NCI-H345 (cell line): ENCODE results near the gene ASB6.

Source experiments
- DNase-seq: peaks from one replicate; lab custom pipeline; 2025; lab: John Stamatoyannopoulos, UW

Gene ASB6

DNA sequence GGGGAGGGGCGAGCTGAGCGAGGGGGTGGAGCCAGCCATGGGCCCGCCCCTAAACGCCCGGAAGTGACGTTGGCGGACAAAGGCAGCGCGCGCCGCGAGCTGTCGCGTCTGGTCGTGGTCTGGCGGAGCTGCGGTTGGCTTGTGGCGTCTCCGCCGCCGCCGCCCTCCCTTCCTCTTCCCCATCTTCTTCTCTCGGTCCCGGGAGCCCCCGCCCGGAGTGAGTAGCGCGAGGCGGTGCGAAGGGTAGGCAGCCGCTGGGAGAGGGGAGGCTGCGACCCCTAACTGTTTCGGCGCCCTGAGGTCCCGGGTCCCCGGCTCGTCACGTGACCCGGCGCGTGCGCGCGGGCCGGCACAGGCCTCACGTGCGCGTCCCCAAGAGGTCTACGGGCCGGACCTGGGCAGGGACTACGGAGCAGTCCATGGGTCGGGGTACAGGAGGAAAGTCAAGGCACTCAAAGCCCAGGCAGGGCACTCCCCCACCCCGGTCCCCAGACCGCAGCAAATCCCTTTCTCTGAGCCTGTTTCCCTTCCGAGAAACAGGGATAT, 15.8 kb downstream of the ASB6 start, which contains the start of gene NTMT1:
TSS of gene NTMT1 (plus strand) at position 85 of the 546 bp plus-strand sequence. CDS start 6,541 bp downstream, outside the sequence.
- DNase-seq: peak; percentile 79

- no peak for DNase-seq
These were observed 17.0 kb downstream of the ASB6 start for GRCh38 chr9:129624947-129625346.

GRCh38 chr9:129624168-129624759, 17.7 kb downstream of the ASB6 start:
- DNase-seq: peak; percentile 67

DNA sequence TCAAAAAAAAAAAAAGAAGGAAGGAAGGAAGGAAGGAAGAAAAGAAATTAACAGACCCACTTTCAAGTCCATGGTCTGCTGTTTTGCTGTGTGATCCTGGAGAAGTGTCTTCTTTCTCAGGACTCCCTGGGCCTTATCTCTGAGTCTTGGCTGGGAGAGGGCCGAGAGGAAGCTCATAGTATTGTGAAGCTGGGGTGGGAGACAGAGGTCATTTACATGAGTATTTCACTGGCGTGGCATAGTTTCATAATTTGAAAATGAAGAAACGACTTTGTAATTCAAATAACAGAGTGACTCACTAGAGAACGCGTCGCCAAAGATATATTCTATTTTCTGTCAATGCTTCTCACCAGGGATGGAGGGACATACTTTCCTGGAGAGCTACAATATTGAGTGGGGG, 18.6 kb downstream of the ASB6 start:
- no peak for DNase-seq

DNA sequence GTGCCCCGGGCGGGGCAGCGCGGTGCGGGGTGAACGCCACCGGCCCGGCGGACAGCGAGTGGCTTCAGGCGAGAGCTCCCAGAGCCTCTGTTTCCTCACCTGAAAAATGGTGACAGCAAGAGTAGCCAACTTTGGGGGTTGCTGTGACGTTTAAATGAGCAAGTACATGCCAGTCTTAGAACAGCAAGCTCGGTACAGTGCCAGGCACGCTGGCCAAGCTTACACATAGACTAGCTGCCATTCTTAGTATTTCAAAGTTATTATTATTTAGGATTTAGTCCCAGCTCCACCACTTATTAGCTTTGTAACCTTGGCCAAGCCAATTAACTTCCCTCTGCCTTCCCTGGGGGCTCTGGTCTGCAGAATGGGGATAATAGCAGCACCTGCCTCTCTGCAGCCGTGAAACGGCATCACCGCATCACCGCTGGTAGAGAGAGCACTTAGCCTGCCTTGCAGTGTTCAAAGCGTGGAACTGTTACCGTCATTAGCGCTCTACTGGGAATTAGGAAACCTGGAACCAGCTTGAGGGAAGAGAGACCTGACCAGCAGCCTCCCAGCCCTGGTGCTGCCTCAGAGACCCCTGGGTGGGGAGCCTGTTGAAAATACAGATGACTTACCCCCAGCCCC, 21.2 kb downstream of the ASB6 start, which contains the start of gene C9orf50:
TSS of gene C9orf50 (minus strand) at position 433 of the 627 bp plus-strand sequence. CDS start 527 bp downstream, outside the sequence.
- peak; percentile 46 for DNase-seq

- no peak for DNase-seq
These were observed 21.9 kb downstream of the ASB6 start for GRCh38 chr9:129619787-129620668.

DNA sequence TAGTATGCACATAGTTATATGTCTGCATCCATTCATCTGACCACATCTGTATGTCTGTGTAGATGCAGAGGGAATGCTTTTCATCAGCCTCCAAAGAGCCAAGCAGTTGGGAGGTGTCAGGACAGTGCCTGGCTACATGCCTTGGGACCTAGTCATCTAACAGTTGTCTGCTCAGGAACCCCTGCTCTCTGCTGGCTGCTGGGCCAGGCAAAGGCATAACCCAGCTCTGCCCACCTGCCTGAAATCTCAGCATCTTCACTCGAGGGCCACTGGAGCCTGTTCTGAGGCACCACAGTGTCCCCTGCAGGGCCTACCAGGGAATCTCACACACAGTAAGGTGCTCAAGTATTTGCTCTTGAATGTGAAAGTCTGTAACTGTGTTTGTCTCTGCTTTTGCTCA, 24.8 kb downstream of the ASB6 start:
- peak; percentile 13 for DNase-seq

- no peak for DNase-seq
These were observed 26.3 kb downstream of the ASB6 start for GRCh38 chr9:129615407-129616285.

- no peak for DNase-seq
These were observed 27.0 kb downstream of the ASB6 start for GRCh38 chr9:129614932-129615331.

- no peak for DNase-seq
These were observed 28.3 kb downstream of the ASB6 start for GRCh38 chr9:129613520-129614175.

DNA sequence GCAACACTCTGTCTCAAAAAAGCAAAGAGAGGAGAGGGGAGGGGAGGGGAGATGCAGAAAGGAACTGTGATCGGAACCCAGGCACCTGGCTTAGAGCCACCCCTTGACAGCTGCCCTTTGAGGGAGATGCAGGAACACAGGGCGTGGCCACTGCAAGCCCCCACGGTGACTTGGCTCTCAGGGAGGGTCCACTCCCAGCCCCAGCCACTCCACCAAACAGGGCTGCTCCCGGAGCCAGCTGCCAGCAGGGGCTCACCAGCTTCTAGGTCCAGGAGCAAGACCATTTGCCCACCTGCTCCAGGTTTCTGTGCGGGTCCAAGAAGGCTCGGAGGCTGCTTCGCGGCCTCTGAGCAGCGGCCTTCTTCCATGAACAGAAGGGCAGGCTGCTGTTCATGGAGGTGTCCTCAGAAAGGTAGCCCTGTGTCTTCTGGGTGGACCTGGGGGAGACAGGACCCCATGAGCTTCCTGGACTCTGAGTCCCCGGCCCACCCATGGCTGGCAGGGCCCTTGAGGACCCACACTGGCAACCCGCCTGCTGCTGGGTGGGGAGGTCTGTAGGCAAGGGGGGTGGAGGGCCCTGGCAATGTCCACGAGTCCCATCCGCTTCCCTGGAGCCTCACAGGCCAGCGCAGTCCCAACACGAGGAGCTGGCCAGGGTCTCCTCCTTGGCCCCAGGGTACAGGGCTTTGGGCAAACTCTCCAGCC, 29.0 kb downstream of the ASB6 start:
- DNase-seq: no peak

DNA sequence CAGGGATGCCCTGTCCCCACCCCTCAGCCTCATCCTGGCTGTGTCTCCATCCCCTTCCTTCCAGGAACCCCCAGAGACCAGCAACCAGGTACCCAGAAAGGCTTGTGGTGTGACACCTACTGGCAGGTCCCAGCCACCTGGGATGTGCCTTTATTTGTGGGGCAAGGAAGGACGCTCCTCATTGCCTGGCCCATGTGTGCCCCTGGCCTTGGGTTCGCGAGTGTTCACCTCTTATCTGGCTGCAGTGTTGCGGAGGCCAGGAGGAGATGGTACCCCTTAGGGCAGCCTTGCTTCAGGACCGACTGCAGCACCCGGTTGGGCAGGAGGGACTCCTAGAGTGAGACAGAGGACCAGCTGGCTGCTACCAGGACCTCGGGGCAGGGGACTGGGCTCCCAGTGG, 29.8 kb downstream of the ASB6 start:
- DNase-seq: no peak

GRCh38 chr9:129611307-129611800, 30.6 kb downstream of the ASB6 start:
- DNase-seq: no peak

GRCh38 chr9:129610473-129611306, 31.3 kb downstream of the ASB6 start:
- peak; percentile 52 for DNase-seq

GRCh38 chr9:129610213-129610472, 31.8 kb downstream of the ASB6 start:
- DNase-seq: no peak

GRCh38 chr9:129609486-129610212, 32.3 kb downstream of the ASB6 start:
- no peak for DNase-seq

DNA sequence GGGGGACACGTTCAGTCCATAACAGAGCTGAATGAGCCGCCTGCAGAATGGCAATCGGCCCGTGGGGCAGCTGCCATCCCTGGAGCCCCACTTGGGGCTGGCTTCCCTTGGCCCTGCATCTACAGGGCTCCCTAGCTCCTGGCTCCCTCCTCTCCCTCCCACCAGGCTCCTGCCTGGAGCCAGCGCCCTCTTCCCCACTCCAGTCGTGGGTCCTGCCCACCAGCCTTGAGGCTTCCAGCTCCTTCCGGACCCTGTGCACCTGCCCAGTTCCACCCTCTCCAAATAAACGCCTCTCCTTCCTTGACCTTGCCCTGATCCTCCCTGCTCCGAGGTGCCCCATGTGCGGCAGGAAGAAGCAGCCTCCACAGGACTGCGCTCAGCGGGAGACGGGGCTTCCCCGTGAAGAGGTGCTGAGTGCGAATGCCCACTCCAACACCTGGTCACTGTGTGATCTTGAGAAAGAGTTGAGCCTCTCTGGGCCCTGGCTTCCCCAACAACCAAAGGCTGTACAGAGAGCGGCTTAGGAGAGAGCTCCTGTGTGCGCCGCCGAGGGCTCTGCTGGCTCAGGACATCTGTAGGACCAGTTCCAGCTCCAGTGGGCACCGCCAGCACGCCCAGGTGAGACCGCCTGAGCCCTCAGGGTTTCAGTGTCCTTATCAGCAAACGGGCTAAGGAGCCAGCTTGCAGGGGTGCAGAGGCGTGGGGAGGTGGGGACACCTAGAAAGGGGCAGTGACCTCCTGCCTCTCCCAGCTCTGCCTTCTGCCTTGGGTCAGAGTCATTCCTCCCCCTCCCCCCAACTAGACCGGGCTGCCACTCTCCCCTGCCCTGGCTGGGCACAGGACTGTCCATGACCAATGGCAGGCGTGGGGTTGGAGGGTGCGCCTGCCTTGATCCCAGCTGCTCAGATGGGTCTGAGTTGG, 33.1 kb downstream of the ASB6 start:
- no peak for DNase-seq

GRCh38 chr9:129607027-129607387, 34.9 kb downstream of the ASB6 start:
- DNase-seq: no peak
